ENCODE measurements around the gene KISS1R.
A peak's percentile ranks its signal among the peaks of the same experiment; 100 is the strongest.

KISS1R gene

GRCh38 chr19:917323-918151 lies at the start of gene KISS1R:
Gene KISS1R (plus strand): TSS chr19:917333. CDS start chr19:917503, 170 bp downstream.
- H3K4me1 ChIP-seq (ENCODE audit: insufficient read depth, low read length) = peaks cover 18% of the 10 kb centered on the region
- no peaks in the 10 kb centered on the region for H3K36me3 ChIP-seq (ENCODE audit: insufficient read depth, low read length)
- no peak within 1 kb of the TSS for H3K4me3 ChIP-seq (ENCODE audit: low read depth in 1 of 2, low read length in 2 of 2)
- H3K27me3 ChIP-seq (ENCODE audit: control insufficient read depth in 1 of 2, insufficient read depth in 2 of 2, low read length in 2 of 2) = peaks cover 22 to 46% of the 10 kb centered on the region in 2 donors
- H3K9ac ChIP-seq (ENCODE audit: low read length) = no peak within 1 kb of the TSS
- no peaks in the 10 kb centered on the region for H3K9me3 ChIP-seq (ENCODE audit: low read length)
- no peak within 1 kb of the TSS for H3K27ac ChIP-seq (ENCODE audit: low read depth, low read length)

GRCh38 chr19:867855-868457 lies 49.2 kb upstream of the KISS1R start:
- peaks cover 0 to under 1% of the 10 kb centered on the region in 2 donors for H3K27me3 ChIP-seq (ENCODE audit: control insufficient read depth in 1 of 2, insufficient read depth in 2 of 2, low read length in 2 of 2)
- H3K4me1 ChIP-seq (ENCODE audit: insufficient read depth, low read length) = peaks cover 13% of the 10 kb centered on the region
- no peak overlapping the region for H3K27ac ChIP-seq (ENCODE audit: low read depth, low read length)
- H3K9ac ChIP-seq (ENCODE audit: low read length) = no peak overlapping the region
- no peak overlapping the region for H3K4me3 ChIP-seq (ENCODE audit: low read depth in 1 of 2, low read length in 2 of 2)
- peaks cover 21% of the 10 kb centered on the region for H3K36me3 ChIP-seq (ENCODE audit: insufficient read depth, low read length)
- H3K9me3 ChIP-seq (ENCODE audit: low read length) = no peaks in the 10 kb centered on the region

GRCh38 chr19:868458-869244 lies 48.5 kb upstream of the KISS1R start:
- no peak overlapping the region for H3K4me3 ChIP-seq (ENCODE audit: low read depth in 1 of 2, low read length in 2 of 2)
- no peak overlapping the region for H3K9ac ChIP-seq (ENCODE audit: low read length)
- H3K27me3 ChIP-seq (ENCODE audit: control insufficient read depth in 1 of 2, insufficient read depth in 2 of 2, low read length in 2 of 2) = no peaks in the 10 kb centered on the region
- H3K4me1 ChIP-seq (ENCODE audit: insufficient read depth, low read length) = peaks cover 12% of the 10 kb centered on the region
- peak overlapping the region; percentile 86 for H3K27ac ChIP-seq (ENCODE audit: low read depth, low read length)
- peaks cover 25% of the 10 kb centered on the region for H3K36me3 ChIP-seq (ENCODE audit: insufficient read depth, low read length)
- H3K9me3 ChIP-seq (ENCODE audit: low read length) = no peaks in the 10 kb centered on the region

- H3K9ac ChIP-seq (ENCODE audit: low read length) = no peak overlapping the region
Measured at GRCh38 chr19:869245-870177, 47.6 kb upstream of the KISS1R start.

GRCh38 chr19:870314-870713 lies 46.8 kb upstream of the KISS1R start:
- Histone ChIP-seq H3K27me3 (ENCODE audit: control insufficient read depth in 1 of 2, insufficient read depth in 2 of 2, low read length in 2 of 2) (no peaks in the 10 kb centered on the region), H3K9me3 (ENCODE audit: low read length) (no peaks in the 10 kb centered on the region), H3K9ac (ENCODE audit: low read length) (no peak overlapping the region), H3K36me3 (ENCODE audit: insufficient read depth, low read length) (peaks cover 35% of the 10 kb centered on the region), H3K27ac (ENCODE audit: low read depth, low read length) (peak overlapping the region; percentile 86), H3K4me1 (ENCODE audit: insufficient read depth, low read length) (peaks cover 9% of the 10 kb centered on the region), H3K4me3 (ENCODE audit: low read depth in 1 of 2, low read length in 2 of 2) (no peak overlapping the region)

More at GRCh38 chr19:869245-870177, 47.6 kb upstream of the KISS1R start:
- Histone ChIP-seq H3K36me3 (ENCODE audit: insufficient read depth, low read length) (peaks cover 32% of the 10 kb centered on the region), H3K4me3 (ENCODE audit: low read depth in 1 of 2, low read length in 2 of 2) (no peak overlapping the region), H3K9me3 (ENCODE audit: low read length) (no peaks in the 10 kb centered on the region), H3K27ac (ENCODE audit: low read depth, low read length) (peak overlapping the region; percentile 86), H3K27me3 (ENCODE audit: control insufficient read depth in 1 of 2, insufficient read depth in 2 of 2, low read length in 2 of 2) (no peaks in the 10 kb centered on the region), H3K4me1 (ENCODE audit: insufficient read depth, low read length) (peaks cover 9% of the 10 kb centered on the region)

- Histone ChIP-seq H3K4me3 (ENCODE audit: low read depth in 1 of 2, low read length in 2 of 2) (no peak overlapping the region), H3K4me1 (ENCODE audit: insufficient read depth, low read length) (peaks cover 9% of the 10 kb centered on the region), H3K36me3 (ENCODE audit: insufficient read depth, low read length) (peaks cover 37% of the 10 kb centered on the region), H3K27me3 (ENCODE audit: control insufficient read depth in 1 of 2, insufficient read depth in 2 of 2, low read length in 2 of 2) (no peaks in the 10 kb centered on the region), H3K27ac (ENCODE audit: low read depth, low read length) (peak overlapping the region; percentile 68), H3K9ac (ENCODE audit: low read length) (no peak overlapping the region), H3K9me3 (ENCODE audit: low read length) (no peaks in the 10 kb centered on the region)
Measured at GRCh38 chr19:870963-871401, 46.2 kb upstream of the KISS1R start.

- no peak overlapping the region for H3K9ac ChIP-seq (ENCODE audit: low read length)
- H3K27ac ChIP-seq (ENCODE audit: low read depth, low read length) = peak overlapping the region; percentile 68
- no peaks in the 10 kb centered on the region for H3K9me3 ChIP-seq (ENCODE audit: low read length)
- peaks cover 43% of the 10 kb centered on the region for H3K36me3 ChIP-seq (ENCODE audit: insufficient read depth, low read length)
- H3K4me1 ChIP-seq (ENCODE audit: insufficient read depth, low read length) = peaks cover 9% of the 10 kb centered on the region
- no peaks in the 10 kb centered on the region for H3K27me3 ChIP-seq (ENCODE audit: control insufficient read depth in 1 of 2, insufficient read depth in 2 of 2, low read length in 2 of 2)
- H3K4me3 ChIP-seq (ENCODE audit: low read depth in 1 of 2, low read length in 2 of 2) = no peak overlapping the region
Measured at GRCh38 chr19:871446-872265, 45.5 kb upstream of the KISS1R start.

- Histone ChIP-seq H3K27me3 (ENCODE audit: control insufficient read depth in 1 of 2, insufficient read depth in 2 of 2, low read length in 2 of 2) (no peaks in the 10 kb centered on the region), H3K4me3 (ENCODE audit: low read depth in 1 of 2, low read length in 2 of 2) (no peak overlapping the region), H3K9ac (ENCODE audit: low read length) (no peak overlapping the region), H3K4me1 (ENCODE audit: insufficient read depth, low read length) (peaks cover 9% of the 10 kb centered on the region), H3K27ac (ENCODE audit: low read depth, low read length) (peak overlapping the region; percentile 65), H3K9me3 (ENCODE audit: low read length) (no peaks in the 10 kb centered on the region), H3K36me3 (ENCODE audit: insufficient read depth, low read length) (peaks cover 45% of the 10 kb centered on the region)
Measured at GRCh38 chr19:872266-872951, 44.7 kb upstream of the KISS1R start.

GRCh38 chr19:873084-873483 lies 44.0 kb upstream of the KISS1R start:
- H3K27ac ChIP-seq (ENCODE audit: low read depth, low read length) = no peak overlapping the region
- peaks cover 42% of the 10 kb centered on the region for H3K36me3 ChIP-seq (ENCODE audit: insufficient read depth, low read length)

More at GRCh38 chr19:873084-873483, 44.0 kb upstream of the KISS1R start:
- Histone ChIP-seq H3K27me3 (ENCODE audit: control insufficient read depth in 1 of 2, insufficient read depth in 2 of 2, low read length in 2 of 2) (no peaks in the 10 kb centered on the region), H3K4me3 (ENCODE audit: low read depth in 1 of 2, low read length in 2 of 2) (no peak overlapping the region), H3K9ac (ENCODE audit: low read length) (no peak overlapping the region), H3K9me3 (ENCODE audit: low read length) (no peaks in the 10 kb centered on the region), H3K4me1 (ENCODE audit: insufficient read depth, low read length) (peaks cover 9% of the 10 kb centered on the region)

All from muscle layer of colon (tissue), 2 donors.